Brain microvascular endothelial cell (primary cell): Measurements from ENCODE around the gene RNF149.
A peak's percentile ranks its signal among the peaks of the same experiment; 100 is the strongest.

ENCODE experiments used
- DNase-seq: peaks from one replicate; pipeline ENCODE4 v3.0.0-alpha.2; 2020
- H3K27ac ChIP-seq: fragments of 250-450 bp; sonication (Bioruptor Pico); 2 replicates; pipeline ENCODE4 v1.5.1; 2020; ENCODE audit warnings: mild to moderate bottlenecking, moderate library complexity
- H3K27me3 ChIP-seq: fragments of 250-450 bp; sonication (Bioruptor Pico); replicated peaks from 2 replicates; pipeline ENCODE4 v1.5.1; 2020; ENCODE audit warnings: mild to moderate bottlenecking
- H3K36me3 ChIP-seq: fragments of 250-450 bp; sonication (Bioruptor Pico); replicated peaks from 2 replicates; pipeline ENCODE4 v1.5.1; 2020; ENCODE audit warnings: mild to moderate bottlenecking
- H3K4me3 ChIP-seq: 2 replicates; pipeline ENCODE4 v1.5.1; 2011; ENCODE audit warnings: low read depth, mild to moderate bottlenecking, control low read depth, low read length, moderate library complexity
- CTCF ChIP-seq: IDR thresholded peaks from 2 replicates; pipeline ENCODE4 v1.5.1; 2011; ENCODE audit warnings: low read depth, mild to moderate bottlenecking, moderate library complexity, low read length, control low read depth, inconsistent platforms; ENCODE audit errors: missing control alignments
- in situ Hi-C: cut with HindIII; loops from 2 replicates; pipeline ENCODE4 v1.10.0; 2017; ENCODE audit warnings: low sequenced_read_pairs, low pct_ligation_motif_present

RNF149 gene

GRCh38 chr2:101308432-101309210, at the start of gene RNF149:
RNF149 (minus strand) TSS chr2:101308701; CDS start chr2:101308588, 113 bp downstream.
- no peak for TF ChIP-seq CTCF
- H3K36me3 ChIP-seq, result no peaks in the 10 kb centered on the region
- in situ Hi-C loops, result no loop called here
- peak within 1 kb of the TSS; percentile 73 for H3K4me3 ChIP-seq
- peak; percentile 78 for DNase-seq
- H3K27ac ChIP-seq, result peak within 1 kb of the TSS; percentile 69
- no peaks in the 10 kb centered on the region for H3K27me3 ChIP-seq

GRCh38 chr2:101357376-101357775, 48.9 kb upstream of the RNF149 start:
- Histone ChIP-seq H3K4me3 (no peak overlapping the region), H3K36me3 (no peaks in the 10 kb centered on the region), H3K27ac (no peak overlapping the region), H3K27me3 (no peaks in the 10 kb centered on the region)
- in situ Hi-C loops, result no loop called here
- no peak for TF ChIP-seq CTCF
- no peak for DNase-seq

- in situ Hi-C loops, result no loop called here
- Histone ChIP-seq H3K36me3 (no peaks in the 10 kb centered on the region), H3K27me3 (no peaks in the 10 kb centered on the region), H3K4me3 (no peak overlapping the region), H3K27ac (no peak overlapping the region)
- TF ChIP-seq CTCF, result no peak
- DNase-seq, result no peak
Measured at GRCh38 chr2:101356521-101356920, 48.0 kb upstream of the RNF149 start.

GRCh38 chr2:101356055-101356454, 47.6 kb upstream of the RNF149 start:
- in situ Hi-C loops, result no loop called here
- DNase-seq, result no peak
- H3K4me3 ChIP-seq, result no peak overlapping the region
- TF ChIP-seq CTCF, result no peak
- no peaks in the 10 kb centered on the region for H3K27me3 ChIP-seq
- H3K36me3 ChIP-seq, result no peaks in the 10 kb centered on the region
- no peak overlapping the region for H3K27ac ChIP-seq

GRCh38 chr2:101355401-101356054, 47.0 kb upstream of the RNF149 start:
- Histone ChIP-seq H3K27ac (no peak overlapping the region), H3K4me3 (no peak overlapping the region)
- TF ChIP-seq CTCF, result no peak

More at GRCh38 chr2:101355401-101356054, 47.0 kb upstream of the RNF149 start:
- H3K36me3 ChIP-seq, result no peaks in the 10 kb centered on the region
- no peak for DNase-seq
- in situ Hi-C loops, result no loop called here
- H3K27me3 ChIP-seq, result no peaks in the 10 kb centered on the region
